Ishikawa (cell line): ENCODE measurements around the gene ADGRL3.

Experiments
- CREB1 ChIP-seq: IDR thresholded peaks from 2 replicates; pipeline ENCODE4 v1.6.1; 2012; ENCODE audit warnings: low read depth
- EGR1 ChIP-seq: IDR thresholded peaks from 2 replicates; pipeline ENCODE4 v1.6.1; 2012
- EP300 ChIP-seq: IDR thresholded peaks from 2 replicates; pipeline ENCODE4 v1.6.1; 2012; ENCODE audit warnings: borderline replicate concordance
- FOXM1 ChIP-seq: IDR thresholded peaks from 2 replicates; pipeline ENCODE4 v1.6.1; 2012; ENCODE audit warnings: low read depth, borderline replicate concordance
- RAD21 ChIP-seq: IDR thresholded peaks from 2 replicates; pipeline ENCODE4 v1.6.1; 2012; ENCODE audit warnings: low read depth

DNA sequence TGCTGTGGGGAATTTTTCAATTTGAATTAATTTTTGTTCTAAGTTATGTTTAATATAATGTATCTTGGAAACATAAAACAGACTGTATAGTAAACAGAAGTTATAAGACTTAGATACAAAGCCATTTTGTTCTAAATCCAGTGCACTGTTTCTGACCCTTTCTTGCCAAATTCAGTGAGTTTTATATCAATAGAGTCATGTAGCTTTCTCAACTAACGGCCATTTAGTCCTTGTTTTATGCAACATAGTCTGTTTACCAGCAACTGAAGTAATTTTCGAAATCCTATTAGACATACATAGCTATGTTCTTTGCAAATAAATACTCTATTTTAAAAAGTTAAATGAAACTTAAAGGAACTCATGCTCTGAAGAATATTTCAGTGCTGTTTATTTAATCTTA lies 242.8 kb downstream of the ADGRL3 start:
- TF ChIP-seq RAD21 (no peak), EGR1 (no peak), CREB1 (no peak), EP300 (no peak), FOXM1 (no peak)
